Activated CD8-positive, alpha-beta memory T cell treated with anti-CD3 and anti-CD28 coated beads for 24 hours (primary cell): ENCODE measurements around the gene COA7.
"Not testable (repeated sequence)": the region's sequence is repeated elsewhere in the genome, so short reads cannot be mapped to it uniquely, and the experiment has no call there.

Experiments
- DNase-seq: peaks from one replicate; pipeline ENCODE4 v3.0.0-alpha.2; 2020

Gene COA7

DNA sequence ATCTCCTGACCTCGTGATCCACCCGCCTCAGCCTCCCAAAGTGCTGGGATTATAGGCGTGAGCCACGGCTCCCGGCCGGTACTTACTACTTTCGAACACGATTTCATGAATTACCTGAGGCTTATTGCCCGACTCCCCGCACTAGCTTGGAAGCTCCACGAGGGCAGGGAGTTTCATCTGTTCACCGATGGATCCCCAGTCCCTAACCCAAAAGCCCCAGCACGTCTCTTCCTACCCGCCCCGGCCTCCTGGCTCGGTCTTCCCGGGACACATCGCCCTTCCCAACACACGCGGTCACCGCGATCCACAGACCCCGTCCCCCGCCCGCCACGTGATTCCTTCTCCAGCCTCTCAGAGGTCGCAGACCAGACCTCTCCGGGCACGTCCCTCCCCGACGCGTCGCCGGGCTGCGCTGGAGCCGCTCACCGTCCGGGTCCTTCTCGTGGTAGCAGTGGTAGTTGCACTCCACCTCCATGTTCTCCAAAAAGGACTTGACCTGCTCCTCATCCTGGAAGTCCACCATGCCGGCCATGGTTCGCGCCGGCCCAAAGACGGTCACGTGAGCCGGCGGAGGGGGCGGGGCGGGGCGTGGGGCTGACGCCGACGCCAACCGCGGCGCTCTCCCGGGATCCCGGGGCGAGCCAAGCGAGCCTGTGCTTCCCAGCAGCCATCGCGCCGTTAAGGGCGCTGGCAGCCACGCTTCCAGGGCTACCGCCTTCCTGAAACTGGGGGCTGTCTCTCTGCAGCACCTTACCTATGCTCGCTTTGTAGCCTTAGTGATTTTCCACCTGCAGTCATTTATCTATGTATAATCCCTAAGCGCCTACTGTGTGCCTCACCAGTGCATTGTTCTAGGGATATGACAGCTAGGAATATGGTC is at the start of gene COA7:
TSS of gene COA7 (minus strand) at position 553 of the 880 bp plus-strand sequence. CDS start at position 532, 21 bp downstream.
- peak; percentile 89 for DNase-seq

DNA sequence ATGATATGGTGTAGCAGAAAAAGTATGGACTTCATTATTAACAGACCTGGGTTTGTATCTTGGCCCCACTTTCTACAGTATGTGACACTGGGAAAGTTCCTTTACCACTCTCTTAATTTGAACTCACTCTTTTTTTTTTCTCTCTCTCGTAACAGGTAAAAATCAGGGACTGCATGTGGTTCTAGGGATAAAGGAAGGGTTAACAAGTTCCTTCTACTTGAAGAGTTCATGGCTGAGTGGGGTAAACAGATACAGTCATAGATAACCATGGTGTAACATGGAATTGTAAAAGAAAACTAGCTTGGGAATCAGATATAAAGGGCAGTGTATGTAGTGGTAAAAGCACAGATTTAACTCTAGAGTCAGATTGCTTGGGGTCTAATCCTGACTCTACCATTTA is 49.3 kb upstream of the COA7 start:
- no peak for DNase-seq

DNA sequence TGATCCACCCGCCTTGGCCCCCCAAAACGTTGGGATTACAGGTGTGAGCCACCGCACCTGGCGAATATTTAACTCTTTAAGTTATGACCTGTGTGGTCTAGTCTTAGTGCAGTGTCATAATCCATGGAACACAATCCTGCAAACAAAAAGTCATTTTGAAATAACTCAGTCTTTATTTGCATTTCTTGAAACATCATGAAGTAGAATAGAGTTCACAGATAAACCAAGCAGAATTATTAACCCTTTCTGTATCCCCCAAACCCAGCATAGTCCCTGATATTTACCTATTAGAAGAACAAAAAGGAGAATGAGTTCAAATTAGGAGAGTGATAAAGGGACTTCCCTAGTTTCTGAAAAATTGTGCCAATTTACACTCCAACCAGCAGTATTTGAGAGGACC is 48.0 kb upstream of the COA7 start:
- no peak for DNase-seq

DNA sequence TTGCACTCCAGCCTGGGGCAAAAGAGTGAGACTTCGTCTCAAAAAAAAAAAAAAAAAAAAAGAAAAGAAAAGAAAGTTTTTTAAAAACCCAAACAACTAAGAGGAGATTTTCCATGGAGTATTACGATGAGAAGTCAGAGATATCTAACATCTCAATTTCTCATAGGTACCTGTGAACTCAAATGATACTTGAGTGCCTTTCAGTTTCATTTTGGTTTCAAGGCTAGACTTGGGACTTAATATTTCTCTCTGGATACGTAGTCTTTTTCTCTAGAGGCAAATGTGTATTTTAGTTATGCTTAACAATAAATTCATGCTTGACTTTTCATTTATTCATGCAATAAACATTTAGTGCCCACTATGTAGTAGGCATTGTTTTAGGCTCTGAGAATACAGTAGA is 43.1 kb upstream of the COA7 start:
- DNase-seq = no peak

DNA sequence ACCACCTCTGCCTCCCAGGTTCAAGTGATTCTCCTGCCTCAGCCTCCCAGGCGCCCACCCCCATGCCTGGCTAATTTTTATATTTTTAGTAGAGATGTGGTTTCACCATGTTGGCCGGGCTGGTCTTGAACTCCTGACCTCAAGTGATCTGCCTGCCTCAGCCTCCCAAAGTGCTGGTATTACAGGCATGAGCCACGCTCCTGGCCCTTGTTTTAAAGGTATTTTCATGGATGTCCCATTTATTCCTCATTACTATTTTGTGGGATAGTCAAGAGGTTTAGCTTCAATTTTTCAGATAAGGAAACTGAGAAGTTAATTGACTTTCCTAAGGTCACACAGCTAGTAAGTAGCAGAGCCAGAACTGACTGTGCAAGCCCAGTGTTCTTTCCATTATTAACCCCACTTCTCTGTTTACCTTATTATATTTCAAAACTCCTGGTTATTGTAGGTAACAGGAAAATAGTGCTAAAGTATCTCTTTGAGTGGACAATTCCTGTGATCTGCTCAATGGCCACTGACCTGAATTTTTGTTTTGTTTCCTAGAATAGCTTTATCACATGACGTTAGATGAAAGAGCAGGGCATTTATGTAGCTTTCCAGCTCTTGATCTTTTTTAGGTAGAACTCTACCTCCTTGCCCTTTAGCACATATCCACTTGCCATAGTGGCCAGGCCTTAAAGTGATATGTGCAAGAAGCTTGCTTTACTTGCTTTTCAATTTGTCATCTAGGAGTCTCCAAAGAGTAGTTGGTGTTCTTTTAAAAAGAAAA is 41.7 kb upstream of the COA7 start:
- DNase-seq = no peak

DNA sequence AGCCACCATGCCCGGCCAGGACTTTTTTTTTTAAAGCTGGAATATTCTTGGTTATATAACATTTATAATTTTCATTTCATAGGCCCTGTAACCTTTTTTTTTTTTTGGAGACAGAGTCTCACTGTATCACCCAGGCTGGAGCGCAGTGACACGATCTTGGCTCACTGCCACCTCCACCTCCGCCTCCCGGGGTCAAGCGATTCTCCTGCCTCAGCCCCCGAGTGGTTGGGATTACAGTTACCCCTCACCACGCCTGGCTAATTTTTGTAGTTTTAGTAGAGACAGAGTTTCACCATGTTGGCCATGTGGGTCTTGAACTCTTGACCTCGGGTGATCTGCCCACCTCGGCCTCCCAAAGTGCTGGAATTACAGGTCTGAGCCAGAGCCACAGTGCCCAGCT is 40.7 kb upstream of the COA7 start:
- DNase-seq = no peak

DNA sequence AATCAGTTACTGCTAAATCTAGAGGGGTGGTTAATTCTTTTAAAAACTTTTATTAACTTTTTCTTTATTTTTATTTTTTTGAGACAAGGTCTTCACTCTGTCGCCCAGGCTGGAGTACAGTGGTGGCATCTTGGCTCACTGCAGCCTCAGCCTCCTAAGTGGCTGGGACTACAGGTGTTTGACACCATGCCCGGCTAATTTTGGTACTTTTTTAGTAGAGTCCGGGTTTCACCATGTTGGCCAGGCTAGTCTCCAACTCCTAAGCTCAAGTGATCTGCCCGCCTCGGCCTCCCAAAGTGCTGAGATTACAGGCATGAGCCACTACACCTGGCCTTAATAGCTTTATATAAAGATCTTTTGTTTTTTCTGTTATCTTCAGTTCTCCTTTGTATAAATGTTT is 40.0 kb upstream of the COA7 start:
- no peak for DNase-seq

DNA sequence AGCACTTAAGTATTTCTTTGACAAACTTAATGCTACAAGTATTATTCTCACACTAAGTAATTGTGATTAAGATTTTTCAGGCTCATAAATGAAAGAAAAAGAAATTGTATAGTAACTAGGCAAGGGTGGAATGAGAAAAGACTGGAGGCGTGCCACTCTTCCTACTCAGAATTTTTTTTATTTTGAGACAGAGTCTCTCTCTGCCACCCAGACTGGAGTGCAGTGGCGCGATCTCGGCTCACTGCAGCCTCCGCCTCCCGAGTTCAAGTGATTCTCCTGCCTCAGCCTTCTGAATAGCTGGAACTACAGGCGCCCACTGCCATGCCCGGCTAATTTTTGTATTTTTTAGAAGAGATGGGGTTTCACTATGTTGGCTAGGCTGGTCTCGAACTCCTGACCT is 37.2 kb upstream of the COA7 start:
- not testable (repeated sequence) for DNase-seq

DNA sequence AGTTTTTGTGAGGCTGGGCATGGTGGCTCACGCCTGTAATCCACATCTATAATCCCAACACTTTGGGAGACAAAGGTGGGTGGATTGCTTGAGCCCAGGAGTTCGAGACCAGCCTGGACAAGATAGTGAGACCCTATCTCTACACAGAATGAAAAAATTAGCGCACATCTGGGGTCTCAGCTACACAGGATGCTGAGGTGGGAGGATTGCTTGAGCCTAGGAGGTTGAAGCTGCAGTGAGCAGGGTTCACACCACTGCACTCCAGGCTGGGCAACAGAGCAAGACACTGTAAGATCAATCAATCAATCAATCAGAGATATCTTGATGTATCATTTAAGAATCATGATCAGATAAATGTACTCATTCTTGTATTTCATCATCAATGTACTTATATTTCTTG is 35.2 kb upstream of the COA7 start:
- DNase-seq = no peak

DNA sequence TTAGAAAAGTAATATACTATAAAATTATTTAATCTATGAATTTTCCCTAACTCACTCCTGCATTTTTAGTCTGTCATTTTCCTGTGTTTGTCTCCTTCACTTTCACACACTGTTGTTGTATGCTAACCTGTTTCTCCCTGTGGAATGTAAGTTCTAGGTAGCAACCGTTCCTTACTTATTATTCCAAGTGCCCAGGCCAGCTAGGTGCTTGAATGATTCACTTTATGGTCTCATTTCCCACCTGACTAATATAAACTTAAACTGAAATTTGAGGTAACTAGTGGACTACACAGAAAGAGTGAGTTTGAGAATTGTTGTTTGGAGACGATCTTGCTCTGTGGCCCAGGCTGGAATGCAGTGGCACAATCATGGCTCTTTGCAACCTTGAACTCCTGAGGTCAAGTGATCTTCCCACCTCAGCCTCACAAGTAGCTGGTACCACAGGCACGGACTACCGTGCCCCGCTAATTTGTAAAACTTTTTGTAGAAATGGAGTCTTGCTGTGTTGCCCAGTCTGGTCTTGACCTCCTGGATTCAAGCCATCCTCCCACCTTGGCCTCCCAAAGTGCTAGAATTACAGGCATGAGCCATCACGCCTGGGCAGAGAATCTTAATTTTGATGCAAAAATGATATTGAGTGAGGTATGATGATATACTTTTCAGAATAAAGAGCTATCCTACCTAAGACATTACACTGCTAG is 30.0 kb upstream of the COA7 start:
- peak; percentile 33 for DNase-seq

DNA sequence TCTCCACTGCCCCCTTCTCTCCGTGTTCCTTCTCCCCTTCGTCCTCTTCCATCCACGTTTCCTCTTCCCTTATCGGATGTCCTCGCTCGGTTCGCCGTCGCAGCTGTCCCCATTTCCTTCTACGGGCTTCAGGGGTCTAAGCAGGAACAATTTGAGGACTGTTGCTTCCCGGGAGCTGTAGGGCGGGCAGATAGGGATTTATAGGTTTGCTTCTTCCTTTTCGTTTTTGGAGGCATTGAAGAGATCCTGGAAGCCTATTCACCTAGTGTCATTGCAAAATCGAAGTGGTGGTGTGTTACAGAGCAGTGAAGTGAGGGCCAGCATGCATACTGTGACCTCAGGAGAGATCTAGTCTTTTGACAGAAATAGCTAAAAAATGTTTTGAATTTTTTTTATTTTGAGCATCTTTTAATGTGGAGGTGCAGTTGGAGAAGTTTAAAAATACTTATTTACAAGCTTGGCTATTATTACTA is 29.0 kb upstream of the COA7 start:
- DNase-seq = peak; percentile 58

DNA sequence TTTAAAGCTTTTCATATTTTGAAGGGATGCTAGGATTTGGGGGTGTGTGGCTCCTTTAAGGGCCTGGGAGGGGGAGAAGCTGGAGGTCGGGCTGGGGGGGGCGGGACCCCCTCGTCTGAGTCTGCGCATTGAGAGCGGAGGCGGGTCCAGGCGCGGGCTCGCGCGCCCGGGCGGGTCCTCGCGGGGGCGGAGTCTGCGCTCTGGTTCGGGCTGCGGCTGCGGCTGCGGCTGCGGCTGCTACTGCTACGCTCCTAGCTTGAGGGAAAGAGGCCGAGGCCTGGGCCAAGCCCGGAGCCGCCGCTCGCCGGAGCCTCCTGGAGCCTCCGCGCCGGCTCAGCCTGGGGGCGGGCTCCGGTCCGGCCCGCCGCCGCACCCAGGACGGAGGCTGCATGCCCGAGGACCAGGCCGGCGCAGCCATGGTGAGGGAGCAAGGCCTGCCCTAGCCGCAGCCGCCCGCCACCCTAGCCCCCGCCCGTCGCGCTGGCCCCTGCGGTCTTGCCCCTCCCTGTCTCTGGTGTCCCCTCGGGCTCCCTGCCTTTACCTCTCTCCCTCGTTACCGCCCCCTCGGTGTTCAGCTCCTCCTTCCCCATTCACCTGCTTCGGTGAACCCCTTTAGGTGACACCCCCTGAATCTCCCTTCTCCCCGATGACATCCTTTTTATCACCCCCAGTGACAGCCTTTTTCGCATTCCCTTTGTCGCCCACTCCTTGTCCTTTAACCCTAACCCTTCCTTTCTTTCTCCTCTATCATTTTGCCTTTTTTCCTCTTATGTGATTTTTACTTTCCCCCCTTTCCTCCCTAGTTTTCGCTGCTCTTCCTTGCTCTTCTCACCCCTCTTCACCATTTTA is 28.3 kb upstream of the COA7 start, which contains the start of gene ZYG11B:
TSS of gene ZYG11B (plus strand) at position 189 of the 849 bp plus-strand sequence. CDS start at position 390, 201 bp downstream.
- peak; percentile 95 for DNase-seq

DNA sequence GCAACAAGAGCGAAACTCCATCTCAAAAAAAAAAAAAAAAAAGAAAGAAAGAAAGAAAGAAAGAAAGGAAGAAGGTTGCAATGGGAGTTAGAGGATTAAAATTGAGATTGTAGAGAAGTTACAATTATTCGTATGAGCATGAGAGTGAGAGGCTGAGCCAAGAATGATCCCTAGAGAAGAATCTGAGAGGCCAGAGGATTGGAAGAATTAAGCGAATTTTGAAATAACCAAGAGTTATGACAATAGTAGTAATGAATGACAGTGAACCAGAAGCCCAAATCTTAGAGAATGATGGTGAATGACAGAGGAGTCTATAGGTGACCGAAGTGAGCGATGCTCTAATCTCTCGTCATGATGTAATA is 27.7 kb upstream of the COA7 start:
- no peak for DNase-seq

DNA sequence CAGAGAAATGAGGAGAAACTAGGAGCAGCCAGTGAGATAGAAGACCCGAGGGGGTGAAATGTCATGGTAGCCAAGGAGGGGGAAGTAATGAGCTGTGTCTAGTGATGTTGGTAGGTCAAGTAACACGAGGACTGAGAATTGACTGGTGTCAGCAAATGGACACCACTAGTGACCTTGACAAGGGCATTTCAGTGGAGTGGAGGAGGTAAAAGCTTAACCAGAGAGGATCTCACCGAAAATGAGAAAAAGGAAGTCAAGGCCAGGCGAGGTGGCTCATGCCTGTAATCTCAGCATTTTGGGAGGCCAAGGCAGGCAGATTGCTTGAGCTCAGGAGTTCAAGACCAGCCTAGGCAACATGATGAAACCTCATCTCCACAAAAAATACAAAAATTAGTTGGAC is 25.1 kb upstream of the COA7 start:
- no peak for DNase-seq

DNA sequence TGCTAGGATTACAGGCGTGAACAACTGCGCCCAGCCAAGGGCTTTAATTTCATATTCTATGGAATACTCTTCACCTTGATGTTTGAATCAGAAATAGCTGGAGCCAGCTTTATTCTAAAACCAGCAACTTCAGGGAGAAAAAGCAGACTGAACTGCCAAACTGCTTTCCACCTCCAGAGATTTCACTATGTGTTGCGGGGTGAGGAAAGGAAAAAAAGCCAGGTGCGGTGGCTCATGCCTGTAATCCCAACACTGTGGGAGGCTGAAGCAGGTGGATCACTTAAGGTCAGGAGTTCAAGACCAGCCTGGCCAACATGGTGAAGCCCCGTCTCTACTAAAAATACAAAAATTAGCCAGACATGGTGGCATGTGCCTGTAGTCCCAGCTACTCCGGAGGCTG is 17.1 kb upstream of the COA7 start:
- DNase-seq = not testable (repeated sequence)

DNA sequence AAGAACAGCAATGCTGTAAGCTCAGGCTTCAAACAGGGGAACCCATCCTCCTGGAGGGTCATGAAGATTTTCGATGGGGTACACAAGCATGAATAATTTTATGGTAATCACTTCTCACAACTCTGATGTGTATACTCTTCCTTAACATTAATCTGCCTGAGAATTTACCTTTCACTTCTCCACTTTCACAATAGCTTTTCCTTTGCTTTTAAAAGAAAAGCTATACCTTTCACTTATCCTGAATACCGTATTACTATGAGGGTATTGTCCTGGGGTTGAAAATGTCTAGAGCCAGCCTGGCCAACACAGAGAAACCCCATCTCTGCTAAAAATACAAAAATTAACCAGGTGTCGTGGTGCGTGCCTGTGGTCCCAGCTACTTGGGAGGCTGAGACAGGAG is 15.4 kb upstream of the COA7 start:
- DNase-seq = no peak

DNA sequence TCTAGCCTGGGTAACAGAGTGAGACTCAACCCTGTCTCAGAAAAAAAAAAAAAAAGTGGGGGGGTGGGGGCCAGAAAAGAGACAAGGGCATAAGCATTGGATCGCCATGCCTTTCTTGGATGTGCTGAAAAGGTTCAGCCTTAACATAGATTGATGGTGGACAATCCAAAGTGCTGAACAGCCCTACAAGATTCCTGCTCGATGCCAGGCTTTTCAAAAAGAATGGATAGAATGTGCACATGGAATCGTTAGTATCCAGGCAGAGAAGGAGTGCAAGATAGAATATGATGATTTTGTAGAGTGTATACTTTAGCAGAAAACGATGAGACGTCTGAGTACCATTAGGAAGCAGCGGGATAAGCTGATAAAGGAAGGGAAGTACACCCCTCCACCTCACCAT is 10.9 kb upstream of the COA7 start:
- DNase-seq = no peak

DNA sequence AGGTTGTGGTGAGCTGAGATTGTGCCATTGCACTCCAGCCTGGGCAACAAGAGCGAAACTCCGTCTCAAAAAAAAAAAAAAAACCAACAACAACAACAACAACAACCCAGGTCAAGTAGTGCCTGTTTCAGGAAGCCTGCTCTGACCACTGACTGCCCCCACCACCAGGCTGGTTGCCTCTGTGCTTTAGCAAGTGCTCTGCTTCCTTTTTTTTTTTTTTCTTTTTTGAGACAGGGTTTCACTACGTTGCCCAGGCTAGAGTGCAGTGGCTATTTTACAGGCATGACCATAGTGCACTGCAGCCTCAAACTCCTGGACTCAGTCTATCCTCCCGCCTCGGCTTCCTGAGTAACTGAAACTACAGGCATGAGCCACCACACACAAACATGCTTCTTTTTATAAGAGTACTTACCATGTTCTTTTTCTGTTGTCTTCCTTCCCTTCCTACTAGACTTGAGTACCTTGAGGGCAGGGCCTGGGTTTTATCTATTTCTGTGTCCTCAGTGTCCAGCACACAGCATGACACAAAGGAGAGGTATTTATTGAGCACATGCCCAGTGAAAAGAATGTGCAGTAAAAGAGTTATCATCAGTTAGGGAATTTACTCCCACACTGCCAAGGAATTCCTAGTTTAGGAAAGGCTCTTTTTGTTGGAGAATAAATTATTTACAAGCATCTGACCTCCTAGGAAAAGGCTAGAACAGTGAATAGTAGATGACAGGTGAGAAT is 9.9 kb upstream of the COA7 start:
- no peak for DNase-seq

DNA sequence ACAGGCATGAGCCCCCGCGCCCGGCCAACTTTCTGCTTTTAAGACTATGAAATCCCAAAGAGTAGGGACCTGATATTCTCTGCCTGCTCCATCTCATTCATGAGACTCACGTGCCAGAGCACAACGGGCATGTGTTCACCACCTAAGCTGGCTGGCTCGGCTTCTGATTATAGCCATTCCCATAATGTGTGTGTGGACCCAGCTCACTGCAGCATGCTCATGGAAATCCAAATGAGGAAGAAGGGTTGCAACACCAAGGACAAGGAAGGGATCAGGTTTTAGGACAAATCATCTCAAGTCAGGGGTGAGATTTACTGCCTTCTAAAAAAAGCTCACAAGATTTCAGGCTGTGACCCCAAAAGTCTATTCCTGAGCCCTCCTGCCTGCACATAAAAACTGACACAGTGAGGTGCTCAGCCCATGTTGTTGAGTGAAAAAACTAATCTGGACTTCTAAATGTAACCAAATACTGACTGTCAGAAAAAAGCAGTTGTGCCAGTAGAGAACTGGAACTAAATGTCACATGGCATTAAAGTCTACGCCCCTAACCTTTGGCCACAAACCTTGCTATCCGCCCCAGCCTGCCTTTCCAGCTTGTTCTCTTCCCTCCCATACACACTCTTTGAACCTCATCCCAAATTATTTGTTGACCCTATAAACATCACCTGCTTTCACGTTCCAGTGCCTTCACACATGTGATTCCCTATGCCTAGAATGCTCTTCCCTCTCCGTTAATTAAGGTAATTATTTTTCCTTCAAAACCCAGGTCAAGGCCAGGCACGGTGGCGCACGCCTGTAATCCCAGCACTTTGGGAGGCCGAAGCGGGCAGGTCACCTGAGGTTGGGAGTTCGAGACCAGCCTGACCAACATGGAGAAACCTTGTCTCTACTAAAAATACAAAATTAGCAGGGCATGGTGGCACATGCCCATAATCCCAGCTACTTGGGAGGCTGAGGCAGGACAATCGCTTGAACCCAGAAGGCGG is 9.1 kb upstream of the COA7 start:
- DNase-seq = no peak

DNA sequence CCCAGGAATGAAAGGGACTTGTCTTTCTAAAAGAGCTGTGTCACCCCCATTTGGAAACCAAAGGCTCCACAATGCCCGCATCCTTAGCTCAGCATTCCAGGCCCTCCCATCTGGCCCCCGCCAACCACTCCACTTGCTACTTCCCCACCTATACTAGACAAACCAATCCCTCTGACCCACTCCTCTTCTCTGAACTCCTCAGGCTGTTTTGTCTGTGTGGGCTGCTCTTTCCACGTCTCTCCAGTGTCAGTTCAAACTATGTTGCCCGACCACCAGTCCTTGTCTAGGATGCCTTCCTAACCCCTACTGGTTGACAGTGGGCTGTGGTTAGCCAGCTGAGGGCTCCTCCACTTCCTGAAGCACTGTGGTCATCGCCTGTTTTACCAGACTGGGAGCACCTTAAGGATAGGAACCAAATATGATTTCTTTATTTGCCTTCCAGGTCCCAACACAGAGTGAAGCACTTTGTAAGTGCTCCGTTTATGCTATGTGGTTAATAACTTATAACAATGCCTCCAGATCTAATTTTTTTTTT is 8.1 kb upstream of the COA7 start:
- DNase-seq = no peak
